Measurements from ENCODE around the gene FMN1.

The FMN1 gene

GRCh38 chr15:32842081-32842480 lies 352.4 kb downstream of the FMN1 start:
- no peak for TF ChIP-seq CTCF (IDR thresholded peaks at IDR 0.05)

GRCh38 chr15:32840507-32841245 lies 353.8 kb downstream of the FMN1 start:
- TF ChIP-seq CTCF (IDR thresholded peaks at IDR 0.05): no peak

- TF ChIP-seq CTCF (IDR thresholded peaks at IDR 0.05): no peak
Observed at GRCh38 chr15:32838820-32839219, 355.7 kb downstream of the FMN1 start.

- TF ChIP-seq CTCF (IDR thresholded peaks at IDR 0.05): no peak
Observed at GRCh38 chr15:32838338-32838737, 356.2 kb downstream of the FMN1 start.

GRCh38 chr15:32837935-32838334 lies 356.6 kb downstream of the FMN1 start:
- TF ChIP-seq CTCF (IDR thresholded peaks at IDR 0.05): no peak

GRCh38 chr15:32834156-32834555 lies 360.4 kb downstream of the FMN1 start:
- no peak for TF ChIP-seq CTCF (IDR thresholded peaks at IDR 0.05)

- no peak for TF ChIP-seq CTCF (IDR thresholded peaks at IDR 0.05)
Observed at GRCh38 chr15:32833379-32833821, 361.1 kb downstream of the FMN1 start.

GRCh38 chr15:32831485-32831884 lies 363.0 kb downstream of the FMN1 start:
- no peak for TF ChIP-seq CTCF (IDR thresholded peaks at IDR 0.05)
